CD14-positive monocyte (primary cell): Measurements from ENCODE around the gene ZNF429. TPM values are rescaled to one million over a fixed set of nuclear protein-coding genes. Genes with fewer than 3 reads are reported as not detected.
"Not testable (repeated sequence)": the region's sequence is repeated elsewhere in the genome, so short reads cannot be mapped to it uniquely, and the experiment has no call there.

Experiments used
- DNase-seq, 3 donors: peaks; one replicate each; pipeline ENCODE4 v3.0.0-alpha.2; 2011 to 2022
- H2AFZ ChIP-seq: 2 replicates; pipeline ENCODE4 v1.6.0; 2012; ENCODE audit warnings: mild to moderate bottlenecking, low read depth, low read length, inconsistent platforms; ENCODE audit not compliant: insufficient read depth, poor library complexity, severe bottlenecking
- H3K27ac ChIP-seq, 2 donors: 1 replicate in 1 of 2; 2 replicates in 1 of 2; pipeline ENCODE4 v1.5.1; 2012 to 2013; ENCODE audit warnings: low read length in 2 of 2, control low read depth in 1 of 2, inconsistent platforms in 1 of 2, low read depth in 1 of 2, mild to moderate bottlenecking in 1 of 2
- H3K27me3 ChIP-seq, 2 donors: one replicate each; pipeline versions ENCODE4 v1.6.0 to v1.6.1; 2011 to 2013; ENCODE audit warnings: low read length in 2 of 2; ENCODE audit not compliant: control insufficient read depth in 2 of 2, insufficient read depth in 2 of 2
- H3K36me3 ChIP-seq, 2 donors: replicated peaks in 1 of 2; 1 replicate in 1 of 2; 2 replicates in 1 of 2; pipeline versions ENCODE4 v1.5.1 to v1.6.1; 2012 to 2013; ENCODE audit warnings: low read length in 2 of 2, control low read depth in 1 of 2, inconsistent platforms in 1 of 2, mild to moderate bottlenecking in 1 of 2; ENCODE audit not compliant: insufficient read depth in 2 of 2, control insufficient read depth in 1 of 2
- H3K4me1 ChIP-seq, 2 donors: 1 replicate in 1 of 2; 2 replicates in 1 of 2; pipeline versions ENCODE4 v1.5.1 to v1.6.1; 2012 to 2013; ENCODE audit warnings: low read length in 2 of 2, control low read depth in 1 of 2, inconsistent platforms in 1 of 2, mild to moderate bottlenecking in 1 of 2, moderate library complexity in 1 of 2; ENCODE audit not compliant: insufficient read depth in 2 of 2, control insufficient read depth in 1 of 2
- H3K4me2 ChIP-seq: replicated peaks from 2 replicates; pipeline ENCODE3; 2012; ENCODE audit warnings: low read length, moderate library complexity, mild to moderate bottlenecking; ENCODE audit not compliant: poor library complexity, severe bottlenecking; ENCODE audit errors: extremely low read depth
- H3K4me3 ChIP-seq, 3 experiments: fragments of 200-600 bp in 1 of 3; sonication (generic) in 1 of 3; replicated peaks in 1 of 3; 1 replicate in 2 of 3; 2 replicates in 1 of 3; pipeline ENCODE4 v1.5.1; 2011 to 2013; ENCODE audit warnings: low read length in 3 of 3, mild to moderate bottlenecking in 3 of 3, control low read depth in 2 of 3, low read depth in 2 of 3, inconsistent platforms in 1 of 3, moderate library complexity in 1 of 3
- H3K79me2 ChIP-seq: 2 replicates; pipeline ENCODE4 v1.6.0; 2012; ENCODE audit warnings: mild to moderate bottlenecking, control low read depth, inconsistent platforms, low read length, moderate library complexity; ENCODE audit not compliant: insufficient read depth
- H3K9ac ChIP-seq: 2 replicates; pipeline ENCODE4 v1.6.0; 2017; ENCODE audit warnings: low read length, mild to moderate bottlenecking; ENCODE audit not compliant: insufficient read depth, poor library complexity, severe bottlenecking
- H3K9me3 ChIP-seq, 2 donors: replicated peaks in 1 of 2; 1 replicate in 1 of 2; 2 replicates in 1 of 2; pipeline versions ENCODE4 v1.5.1 to v1.6.1; 2012 to 2013; ENCODE audit warnings: low read length in 2 of 2, control low read depth in 1 of 2; ENCODE audit not compliant: control insufficient read depth in 1 of 2, insufficient read depth in 1 of 2
- H4K20me1 ChIP-seq: 2 replicates; pipeline ENCODE4 v1.6.0; 2012; ENCODE audit warnings: mild to moderate bottlenecking, low read length, control low read depth, moderate library complexity; ENCODE audit not compliant: insufficient read depth
- H3K27ac Mint-ChIP-seq, 7 donors: one replicate each; pipeline ENCODE4 v1.8.0; 2020; ENCODE audit warnings: mild to moderate bottlenecking in 7 of 7, mixed read lengths in 7 of 7, moderate library complexity in 6 of 7, inconsistent platforms in 2 of 7
- H3K27me3 Mint-ChIP-seq, 3 donors: one replicate each; pipeline ENCODE4 v1.8.0; 2021 to 2022; ENCODE audit warnings: low read depth in 3 of 3, mild to moderate bottlenecking in 3 of 3, mixed read lengths in 3 of 3, moderate library complexity in 3 of 3, inconsistent platforms in 1 of 3
- H3K36me3 Mint-ChIP-seq, 2 donors: one replicate each; pipeline ENCODE4 v1.8.0; 2020; ENCODE audit warnings: mixed read lengths in 2 of 2, inconsistent platforms in 1 of 2, mild to moderate bottlenecking in 1 of 2
- H3K4me1 Mint-ChIP-seq: one replicate; pipeline ENCODE4 v1.8.0; 2020; ENCODE audit warnings: mild to moderate bottlenecking, mixed read lengths
- H3K4me3 Mint-ChIP-seq, 2 donors: one replicate each; pipeline ENCODE4 v1.8.0; 2020; ENCODE audit warnings: mild to moderate bottlenecking in 2 of 2, mixed read lengths in 2 of 2, moderate library complexity in 1 of 2
- H3K9me3 Mint-ChIP-seq, 7 donors: one replicate each; pipeline ENCODE4 v1.8.0; 2020 to 2022; ENCODE audit warnings: mixed read lengths in 7 of 7, mild to moderate bottlenecking in 6 of 7, moderate library complexity in 6 of 7, inconsistent platforms in 2 of 7
- CTCF ChIP-seq: fragments of 200-600 bp; IDR thresholded peaks from one replicate; pipeline ENCODE4 v1.8.0; 2022; ENCODE audit warnings: antibody characterized with exemption, mild to moderate bottlenecking
- WGBS: methylation state at CpG from one replicate; pipeline ENCODE4 v1.1.5; 2013; ENCODE audit warnings: missing lambda C conversion rate; ENCODE audit not compliant: insufficient coverage; 5-methylcytosine and 5-hydroxymethylcytosine counted together
- intact Hi-C, 2 donors: fragments of 100-400 bp; cut with micrococcal nuclease; formaldehyde crosslinking; loops; one replicate each; pipeline versions ENCODE4 v1.15.0 to v1.15.1; 2023
- polyA plus RNA-seq, 3 donors: library from polyadenylated mRNA; depleted of rRNA in 1 of 3; unstranded in 2 of 3; stranded (reverse) in 1 of 3; fragments of 300-500 nt in 2 of 3; fragments of >200 nt in 1 of 3; fragmentation: Illumina TruSeq in 2 of 3; gene quantifications; 1 replicate in 2 of 3; 2 replicates in 1 of 3; pipeline ENCODE4 v1.2.3, GENCODE V29; 2012 to 2021

The ZNF429 gene
- polyA plus RNA-seq, 3 donors: 9.5 to 11.6 (median 11.1) TPM

DNA sequence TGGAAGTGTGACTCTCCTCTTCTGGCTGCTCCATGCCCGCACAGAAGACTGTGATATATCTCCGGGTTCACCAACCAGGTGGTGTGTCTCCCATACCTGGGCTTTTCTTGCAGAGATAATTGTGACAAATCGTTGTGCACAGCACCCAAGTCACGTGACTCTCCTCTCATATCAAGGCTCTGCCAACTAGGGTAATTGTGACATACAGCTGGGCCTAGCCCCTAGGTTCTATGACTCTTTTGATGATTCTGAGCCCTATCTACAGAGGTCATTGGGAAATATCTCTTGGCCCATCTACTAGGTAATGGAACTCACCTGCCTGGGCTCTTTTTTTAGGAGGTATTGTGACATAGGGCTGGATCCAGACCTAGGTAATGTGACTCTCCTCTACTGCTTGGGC is 89.8 kb downstream of the ZNF429 start:
- no peaks in the 10 kb centered on the region for H4K20me1 ChIP-seq
- H3K9me3 ChIP-seq: no peaks in the 10 kb centered on the region
- 71% methylated on average over 4 of the region's 4 CpGs for WGBS
- peaks cover 0 to 63% (median 0%) of the 10 kb centered on the region in 7 donors for H3K9me3 Mint-ChIP-seq
- no peak overlapping the region for H3K4me3 ChIP-seq
- H3K27me3 ChIP-seq: no peaks in the 10 kb centered on the region
- DNase-seq: peak in 1 of 3 donors; percentile 37
- peaks cover 36 to 38% of the 10 kb centered on the region in 2 donors for H3K4me1 ChIP-seq
- H3K4me3 Mint-ChIP-seq: no peak overlapping the region
- no peak overlapping the region for H3K9ac ChIP-seq
- H3K4me2 ChIP-seq: no peak overlapping the region
- peaks cover 43% of the 10 kb centered on the region for H3K4me1 Mint-ChIP-seq
- H2AFZ ChIP-seq: no peak overlapping the region
- peak overlapping the region; percentile 90 to 99 for H3K27ac ChIP-seq
- no peaks in the 10 kb centered on the region for H3K36me3 ChIP-seq
- H3K27ac Mint-ChIP-seq: peak overlapping the region in 6 of 7 donors; percentile 95 to 99 (median 96)
- H3K79me2 ChIP-seq: no peaks in the 10 kb centered on the region
- peaks cover 0 to 4% of the 10 kb centered on the region in 2 donors for H3K36me3 Mint-ChIP-seq
- intact Hi-C loops: loop anchor here in 1 of 2 donors (2.0 to 5.0 kb wide), 2 partner anchors 90 to 278 kb away; partner anchors contain the start of gene ZNF429
- H3K27me3 Mint-ChIP-seq: peaks cover 0 to 2% (median 1%) of the 10 kb centered on the region in 3 donors
- no peak for TF ChIP-seq CTCF

- TF ChIP-seq CTCF: no peak
- Histone ChIP-seq H3K79me2 (no peaks in the 10 kb centered on the region), H3K4me2 (no peak overlapping the region), H3K9me3 (no peaks in the 10 kb centered on the region), H3K9ac (no peak overlapping the region), H3K4me1 (peaks cover 19 to 22% of the 10 kb centered on the region in 2 donors), H3K36me3 (no peaks in the 10 kb centered on the region), H2AFZ (no peak overlapping the region), H3K4me3 (no peak overlapping the region), H3K27me3 (no peaks in the 10 kb centered on the region), H4K20me1 (no peaks in the 10 kb centered on the region), H3K27ac (no peak overlapping the region)
- intact Hi-C loops: no loop called here
- H3K4me1 Mint-ChIP-seq: peaks cover 28% of the 10 kb centered on the region
- peaks cover 0 to 34% (median 0%) of the 10 kb centered on the region in 7 donors for H3K9me3 Mint-ChIP-seq
- H3K27ac Mint-ChIP-seq: no peak overlapping the region
- H3K4me3 Mint-ChIP-seq: no peak overlapping the region
- 100% methylated on average over 1 of the region's 1 CpG for WGBS
- no peak for DNase-seq
- H3K27me3 Mint-ChIP-seq: peaks cover 0 to 6% (median 2%) of the 10 kb centered on the region in 3 donors
- H3K36me3 Mint-ChIP-seq: no peaks in the 10 kb centered on the region
Observed at GRCh38 chr19:21602082-21602658, 96.8 kb downstream of the ZNF429 start.

DNA sequence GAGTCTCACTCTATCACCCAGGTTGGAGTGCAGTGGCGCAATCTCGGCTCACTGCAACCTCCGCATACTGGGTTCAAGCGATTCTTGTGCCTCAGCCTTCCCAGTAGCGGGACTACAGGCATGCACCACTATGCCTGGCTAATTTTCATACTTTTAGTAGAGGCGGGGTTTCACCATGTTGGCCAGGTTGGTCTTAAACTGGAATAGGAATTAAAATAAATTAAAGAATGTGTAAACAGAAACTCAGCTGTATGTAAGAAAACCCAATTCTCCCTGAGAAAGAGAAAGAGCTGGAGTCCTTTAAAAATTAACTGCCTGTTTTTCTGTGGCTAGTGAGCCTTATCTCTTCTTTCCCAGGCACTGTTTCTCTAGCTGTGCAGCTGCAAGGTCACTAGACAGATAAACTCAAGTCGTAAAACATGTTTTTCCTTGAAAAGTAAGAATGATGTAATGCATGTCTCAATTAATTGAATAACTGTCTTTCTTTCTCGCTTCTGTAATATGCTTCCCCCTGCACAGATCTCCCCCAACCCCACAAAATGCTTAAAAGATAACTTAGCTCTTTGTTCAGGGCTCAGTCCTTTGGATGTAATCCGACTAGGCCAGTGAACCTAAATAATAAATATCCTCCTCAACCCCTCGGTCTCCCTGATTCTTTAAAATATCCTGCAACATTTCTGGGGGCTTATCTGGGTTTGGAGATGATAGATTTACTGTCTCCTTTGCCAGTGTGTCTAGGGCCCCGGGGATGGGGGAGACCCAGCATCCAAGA is 97.4 kb downstream of the ZNF429 start:
- H3K27ac ChIP-seq, H3K9ac ChIP-seq, H3K27me3 Mint-ChIP-seq, H3K4me3 ChIP-seq, H3K27ac Mint-ChIP-seq, H3K36me3 ChIP-seq, H3K4me2 ChIP-seq, intact Hi-C loops, H3K36me3 Mint-ChIP-seq, H3K79me2 ChIP-seq, H4K20me1 ChIP-seq, DNase-seq, H3K9me3 ChIP-seq, H3K27me3 ChIP-seq, H3K4me3 Mint-ChIP-seq: not testable (repeated sequence)
- peaks cover 0 to 30% (median 0%) of the 10 kb centered on the region in 7 donors for H3K9me3 Mint-ChIP-seq
- Histone ChIP-seq H2AFZ (peak overlapping the region; percentile 93), H3K4me1 (peaks cover 19 to 22% of the 10 kb centered on the region in 2 donors)
- WGBS: 14% methylated on average over 1 of the region's 11 CpGs
- H3K4me1 Mint-ChIP-seq: peaks cover 28% of the 10 kb centered on the region
